Mesenchymal stem cell (in vitro differentiated cells and primary cell): ENCODE data around the gene MAN1C1.
A peak's percentile ranks its signal among the peaks of the same experiment; 100 is the strongest.

Source experiments
- DNase-seq: peaks from one replicate; pipeline ENCODE4 v3.0.0-alpha.2; 2013
- H2AFZ ChIP-seq: one replicate; pipeline ENCODE4 v1.6.1; 2013; ENCODE audit warnings: low read depth, mild to moderate bottlenecking, control low read depth, inconsistent platforms, low read length, moderate library complexity
- H2AK5ac ChIP-seq: 2 replicates; pipeline ENCODE4 v1.6.1; 2013; ENCODE audit warnings: low read length, moderate library complexity, mild to moderate bottlenecking, inconsistent platforms; ENCODE audit not compliant: severe bottlenecking
- H2BK120ac ChIP-seq: one replicate; pipeline ENCODE4 v1.6.1; 2013; ENCODE audit warnings: low read depth, mild to moderate bottlenecking, inconsistent platforms, low read length, moderate library complexity
- H2BK12ac ChIP-seq, 2 experiments: one replicate each; pipeline ENCODE4 v1.6.1; 2013; ENCODE audit warnings: inconsistent platforms in 2 of 2, low read length in 2 of 2, mild to moderate bottlenecking in 2 of 2, moderate library complexity in 2 of 2, control low read depth in 1 of 2
- H2BK15ac ChIP-seq: one replicate; pipeline ENCODE4 v1.6.1; 2013; ENCODE audit warnings: mild to moderate bottlenecking, low read depth, inconsistent platforms; ENCODE audit not compliant: poor library complexity, severe bottlenecking
- H2BK5ac ChIP-seq: 2 replicates; pipeline ENCODE4 v1.6.1; 2013; ENCODE audit warnings: low read depth, mild to moderate bottlenecking, low read length, control low read depth, inconsistent platforms; ENCODE audit not compliant: poor library complexity, severe bottlenecking
- H3K14ac ChIP-seq, 2 experiments: one replicate each; pipeline ENCODE4 v1.6.1; 2013; ENCODE audit warnings: inconsistent platforms in 2 of 2, low read length in 2 of 2, control low read depth in 1 of 2, mild to moderate bottlenecking in 1 of 2, moderate library complexity in 1 of 2
- H3K18ac ChIP-seq, 2 experiments: one replicate each; pipeline ENCODE4 v1.6.1; 2013; ENCODE audit warnings: inconsistent platforms in 2 of 2, low read length in 2 of 2, control low read depth in 1 of 2, low read depth in 1 of 2, mild to moderate bottlenecking in 1 of 2
- H3K23ac ChIP-seq, 2 experiments: one replicate each; pipeline ENCODE4 v1.6.1; 2013; ENCODE audit warnings: inconsistent platforms in 2 of 2, low read length in 2 of 2, mild to moderate bottlenecking in 2 of 2, moderate library complexity in 2 of 2, control low read depth in 1 of 2
- H3K27ac ChIP-seq: 2 replicates; pipeline ENCODE4 v1.5.1; 2013; ENCODE audit warnings: mild to moderate bottlenecking, moderate library complexity, low read length, control low read depth, inconsistent platforms; ENCODE audit not compliant: poor library complexity, severe bottlenecking
- H3K27me3 ChIP-seq, 2 experiments: 2 replicates each; pipeline versions ENCODE4 v1.6.1 to v1.7.0; 2013; ENCODE audit warnings: low read length in 2 of 2, mild to moderate bottlenecking in 2 of 2, moderate library complexity in 2 of 2, control low read depth in 1 of 2, inconsistent platforms in 1 of 2; ENCODE audit not compliant: control insufficient read depth in 1 of 2, insufficient read depth in 1 of 2
- H3K36me3 ChIP-seq, 2 experiments: 2 replicates each; pipeline versions ENCODE4 v1.6.1 to v1.7.0; 2013; ENCODE audit warnings: low read length in 2 of 2, control low read depth in 1 of 2, inconsistent platforms in 1 of 2, low read depth in 1 of 2, mild to moderate bottlenecking in 1 of 2; ENCODE audit not compliant: insufficient read depth in 2 of 2, control insufficient read depth in 1 of 2
- H3K4ac ChIP-seq, 2 experiments: one replicate each; pipeline ENCODE4 v1.6.1; 2013; ENCODE audit warnings: inconsistent platforms in 2 of 2, low read length in 2 of 2, mild to moderate bottlenecking in 2 of 2, moderate library complexity in 2 of 2, control low read depth in 1 of 2, low read depth in 1 of 2
- H3K4me1 ChIP-seq: 2 replicates; pipeline ENCODE4 v1.6.1; 2013; ENCODE audit warnings: low read depth, low read length, control low read depth; ENCODE audit not compliant: control insufficient read depth, insufficient read depth
- H3K4me2 ChIP-seq: 2 replicates; pipeline ENCODE4 v1.6.1; 2013; ENCODE audit warnings: low read length, mild to moderate bottlenecking, inconsistent platforms; ENCODE audit not compliant: poor library complexity, severe bottlenecking
- H3K4me3 ChIP-seq, 2 experiments: 2 replicates each; pipeline versions ENCODE4 v1.5.1 to v1.7.0; 2013; ENCODE audit warnings: low read length in 2 of 2, mild to moderate bottlenecking in 2 of 2, control low read depth in 1 of 2, low read depth in 1 of 2; ENCODE audit not compliant: insufficient read depth in 1 of 2
- H3K79me1 ChIP-seq: replicated peaks from 2 replicates; pipeline ENCODE4 v1.6.1; 2013; ENCODE audit warnings: mild to moderate bottlenecking, control low read depth, low read length, inconsistent platforms; ENCODE audit not compliant: poor library complexity, severe bottlenecking
- H3K9ac ChIP-seq: 2 replicates; pipeline ENCODE4 v1.7.0; 2013; ENCODE audit warnings: mild to moderate bottlenecking, low read length, moderate library complexity
- H3K9me3 ChIP-seq: 2 replicates; pipeline ENCODE4 v1.7.0; 2013; ENCODE audit warnings: mild to moderate bottlenecking, low read length; ENCODE audit not compliant: control insufficient read depth
- H4K8ac ChIP-seq: one replicate; pipeline ENCODE4 v1.6.1; 2013; ENCODE audit warnings: inconsistent platforms, mild to moderate bottlenecking, low read length, moderate library complexity
- H4K91ac ChIP-seq: one replicate; pipeline ENCODE4 v1.6.1; 2013; ENCODE audit warnings: mild to moderate bottlenecking, low read length, inconsistent platforms
- WGBS: methylation state at CpG from one replicate; pipeline ENCODE4 v1.1.7; 2013; ENCODE audit warnings: mixed read lengths; 5-methylcytosine and 5-hydroxymethylcytosine counted together

Gene MAN1C1

DNA sequence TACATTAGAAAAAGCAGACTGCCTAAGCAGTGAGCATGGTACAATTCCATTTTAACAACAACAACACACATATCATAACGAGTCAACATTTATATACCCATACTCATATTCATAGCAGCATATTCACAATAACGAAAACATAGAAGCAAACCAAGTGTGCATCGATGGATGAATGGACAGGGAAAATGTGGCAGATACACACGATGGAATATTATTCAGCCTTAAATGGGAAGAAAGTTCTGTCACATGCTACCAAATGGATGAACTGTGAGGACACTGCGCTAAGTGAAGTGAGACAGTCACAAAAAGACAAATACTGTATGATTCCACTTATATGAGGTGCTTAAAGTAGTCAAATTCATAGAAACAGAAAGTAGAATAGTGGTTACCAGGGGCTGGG, 9.5 kb upstream of the MAN1C1 start:
- H2AFZ ChIP-seq = no peak overlapping the region
- no peak overlapping the region for H2BK15ac ChIP-seq
- peaks cover 3% of the 10 kb centered on the region for H3K4me1 ChIP-seq
- no peaks in the 10 kb centered on the region for H3K9me3 ChIP-seq
- WGBS = 96% methylated on average over 5 of the region's 5 CpGs
- H3K4me3 ChIP-seq = no peak overlapping the region
- peaks cover 19 to 33% of the 10 kb centered on the region in 2 experiments for H3K27me3 ChIP-seq
- H2BK120ac ChIP-seq = no peak overlapping the region
- no peak overlapping the region for H2AK5ac ChIP-seq
- no peak overlapping the region for H3K23ac ChIP-seq
- no peaks in the 10 kb centered on the region for H3K36me3 ChIP-seq
- H2BK12ac ChIP-seq = no peak overlapping the region
- H3K4ac ChIP-seq = no peak overlapping the region
- H3K9ac ChIP-seq = no peak overlapping the region
- H3K18ac ChIP-seq = no peak overlapping the region
- H2BK5ac ChIP-seq = no peak overlapping the region
- no peak overlapping the region for H3K27ac ChIP-seq
- DNase-seq = no peak
- H4K91ac ChIP-seq = no peak overlapping the region
- H3K14ac ChIP-seq = no peak overlapping the region
- H3K79me1 ChIP-seq = no peaks in the 10 kb centered on the region
- no peak overlapping the region for H3K4me2 ChIP-seq
- H4K8ac ChIP-seq = no peak overlapping the region

DNA sequence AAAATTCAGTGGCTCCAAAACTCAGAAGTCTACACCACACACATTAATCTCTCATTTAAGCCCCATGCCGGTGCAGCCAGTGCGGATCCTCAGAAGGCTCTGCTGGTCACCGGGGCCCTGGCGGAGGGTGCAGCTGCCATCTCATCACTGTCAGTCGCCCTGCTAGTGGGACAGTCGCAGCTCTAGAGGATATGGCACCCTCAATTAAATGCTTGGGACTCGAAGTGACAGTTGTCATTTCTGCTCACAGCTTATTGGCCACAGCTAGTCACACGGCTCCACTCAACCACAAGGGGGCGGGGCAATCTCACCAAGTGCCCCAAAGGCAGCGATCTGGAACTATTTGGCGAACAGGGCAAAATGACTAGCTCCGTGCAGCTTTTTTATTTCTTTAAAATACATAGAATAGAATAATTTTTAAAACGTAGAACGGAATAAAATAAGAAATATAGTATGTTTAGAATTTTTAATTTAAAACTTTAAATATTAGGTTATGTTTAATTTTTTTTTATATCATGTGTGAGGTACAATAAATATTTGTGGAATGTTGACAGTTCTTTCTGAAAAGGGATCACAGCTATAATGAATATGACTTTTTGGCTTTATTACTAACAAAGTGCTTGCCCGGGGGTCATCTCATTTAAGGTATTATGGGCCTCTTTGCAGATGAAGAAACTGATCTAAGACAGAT, 8.0 kb upstream of the MAN1C1 start:
- no peak overlapping the region for H2BK12ac ChIP-seq
- no peak overlapping the region for H4K8ac ChIP-seq
- H3K27me3 ChIP-seq = peaks cover 19 to 42% of the 10 kb centered on the region in 2 experiments
- no peak overlapping the region for H2AK5ac ChIP-seq
- peaks cover 3% of the 10 kb centered on the region for H3K4me1 ChIP-seq
- H3K4me3 ChIP-seq = peak overlapping the region in 1 of 2 experiments; percentile 74
- H3K4ac ChIP-seq = no peak overlapping the region
- DNase-seq = peak; percentile 73
- no peaks in the 10 kb centered on the region for H3K79me1 ChIP-seq
- no peak overlapping the region for H3K14ac ChIP-seq
- H3K27ac ChIP-seq = no peak overlapping the region
- H4K91ac ChIP-seq = no peak overlapping the region
- no peak overlapping the region for H3K9ac ChIP-seq
- H3K9me3 ChIP-seq = no peaks in the 10 kb centered on the region
- H3K36me3 ChIP-seq = no peaks in the 10 kb centered on the region
- H2BK5ac ChIP-seq = no peak overlapping the region
- H2BK120ac ChIP-seq = no peak overlapping the region
- H3K23ac ChIP-seq = no peak overlapping the region
- WGBS = 32% methylated on average over 10 of the region's 15 CpGs
- H2BK15ac ChIP-seq = no peak overlapping the region
- peak overlapping the region; percentile 9 for H3K4me2 ChIP-seq
- H3K18ac ChIP-seq = no peak overlapping the region
- H2AFZ ChIP-seq = no peak overlapping the region

DNA sequence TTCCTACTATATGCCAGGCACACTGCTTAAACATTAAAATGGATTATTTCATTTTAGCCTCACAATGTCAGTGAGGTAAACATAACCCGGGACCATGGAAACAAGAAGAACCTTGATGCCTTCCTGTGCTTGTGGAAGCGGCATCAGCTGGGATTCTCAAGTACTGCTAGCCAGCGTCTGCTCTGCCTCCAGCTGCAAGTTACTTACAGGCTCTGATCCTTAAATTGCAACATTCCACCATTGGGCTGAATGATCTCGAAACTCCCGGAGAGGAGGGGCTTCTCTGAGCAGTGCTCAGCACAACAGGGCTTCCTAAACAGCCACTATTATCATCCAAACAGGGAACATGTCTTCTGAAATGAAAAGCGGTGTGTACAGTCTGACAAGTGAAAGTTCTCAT, 6.7 kb upstream of the MAN1C1 start:
- H3K4me3 ChIP-seq = no peak overlapping the region
- H3K14ac ChIP-seq = no peak overlapping the region
- H2BK12ac ChIP-seq = no peak overlapping the region
- WGBS = 35% methylated on average over 6 of the region's 6 CpGs
- H3K9me3 ChIP-seq = no peaks in the 10 kb centered on the region
- no peak overlapping the region for H2AK5ac ChIP-seq
- H3K18ac ChIP-seq = no peak overlapping the region
- peaks cover 24 to 53% of the 10 kb centered on the region in 2 experiments for H3K27me3 ChIP-seq
- no peak overlapping the region for H2BK120ac ChIP-seq
- H3K36me3 ChIP-seq = no peaks in the 10 kb centered on the region
- H4K91ac ChIP-seq = no peak overlapping the region
- H2AFZ ChIP-seq = no peak overlapping the region
- no peak overlapping the region for H3K23ac ChIP-seq
- H4K8ac ChIP-seq = no peak overlapping the region
- peaks cover 3% of the 10 kb centered on the region for H3K4me1 ChIP-seq
- no peak overlapping the region for H3K4me2 ChIP-seq
- H3K27ac ChIP-seq = no peak overlapping the region
- DNase-seq = peak; percentile 72
- H3K9ac ChIP-seq = no peak overlapping the region
- H3K4ac ChIP-seq = no peak overlapping the region
- H3K79me1 ChIP-seq = no peaks in the 10 kb centered on the region
- no peak overlapping the region for H2BK15ac ChIP-seq
- H2BK5ac ChIP-seq = no peak overlapping the region

DNA sequence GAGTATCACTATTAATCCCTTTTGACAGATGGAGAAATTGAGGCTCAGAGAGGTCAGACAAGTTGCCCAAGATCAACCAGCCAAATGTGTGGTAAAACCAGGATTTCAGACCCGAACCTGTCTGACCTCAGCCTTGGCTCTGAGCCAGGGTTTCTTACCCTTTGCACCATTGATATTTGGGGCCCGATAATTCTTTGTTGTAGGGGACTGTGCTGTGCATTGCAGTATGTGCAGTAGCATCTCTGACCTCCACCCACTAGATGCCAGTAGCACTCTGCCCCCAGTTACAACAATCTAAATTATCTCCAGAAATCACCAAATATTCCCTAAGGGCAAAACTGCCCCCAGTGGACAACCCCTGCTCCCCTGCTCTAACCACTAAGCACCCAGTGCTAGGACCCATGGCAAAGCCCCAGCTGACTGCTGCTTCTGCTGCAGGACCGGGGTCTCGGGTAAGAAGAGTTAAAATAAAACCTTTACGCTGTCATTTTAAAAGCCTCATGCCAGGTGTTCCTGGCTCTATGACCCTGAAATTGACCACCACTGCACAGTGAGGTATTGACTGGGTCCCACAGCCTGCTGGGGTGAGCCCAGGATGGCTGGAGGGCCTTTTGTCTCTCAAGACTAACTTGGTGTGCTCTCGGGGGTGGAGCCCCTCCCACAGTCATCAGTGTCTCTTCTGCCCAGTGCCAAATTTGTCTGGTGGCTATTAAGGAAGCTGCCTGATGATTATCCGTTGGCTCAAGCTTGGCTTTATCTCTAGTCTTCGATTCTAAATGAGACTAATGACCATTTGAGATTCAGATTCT, 5.6 kb upstream of the MAN1C1 start:
- Histone ChIP-seq H3K4me1 (peaks cover 6% of the 10 kb centered on the region), H3K9me3 (no peaks in the 10 kb centered on the region), H2BK120ac (no peak overlapping the region), H2BK15ac (no peak overlapping the region), H3K9ac (no peak overlapping the region), H3K27me3 (peaks cover 21 to 54% of the 10 kb centered on the region in 2 experiments), H2AFZ (no peak overlapping the region), H2AK5ac (no peak overlapping the region), H2BK5ac (no peak overlapping the region), H3K36me3 (no peaks in the 10 kb centered on the region), H3K4me3 (no peak overlapping the region), H3K14ac (no peak overlapping the region), H3K79me1 (no peaks in the 10 kb centered on the region), H4K91ac (no peak overlapping the region), H3K18ac (no peak overlapping the region), H4K8ac (no peak overlapping the region), H3K27ac (no peak overlapping the region), H3K4ac (no peak overlapping the region), H3K23ac (no peak overlapping the region), H2BK12ac (no peak overlapping the region), H3K4me2 (no peak overlapping the region)
- 77% methylated on average over 7 of the region's 8 CpGs for WGBS
- no peak for DNase-seq
